Ascending aorta (tissue), 2 donors: ENCODE data around the gene ELOVL6. TPM values are rescaled to one million over a fixed set of nuclear protein-coding genes. Genes with fewer than 3 reads are reported as not detected.

Source experiments
- DNase-seq, 2 donors: peaks; one replicate each; pipeline ENCODE4 v3.0.0-alpha.2; 2019; ENCODE audit warnings: low spot score in 2 of 2
- H3K27ac ChIP-seq, 2 donors: fragments of 200-600 bp; sonication (generic); one replicate each; pipeline ENCODE4 v1.5.1; 2016 to 2017; ENCODE audit warnings: mild to moderate bottlenecking in 1 of 2
- H3K27me3 ChIP-seq: fragments of 200-600 bp; sonication (generic); one replicate; pipeline ENCODE4 v1.5.1; 2017
- H3K36me3 ChIP-seq, 2 donors: fragments of 200-600 bp; sonication (generic); one replicate each; pipeline ENCODE4 v1.5.1; 2016
- H3K4me1 ChIP-seq, 2 donors: fragments of 200-600 bp; sonication (generic); one replicate each; pipeline ENCODE4 v1.5.1; 2016 to 2017; ENCODE audit warnings: mild to moderate bottlenecking in 1 of 2
- H3K4me3 ChIP-seq, 2 donors: fragments of 200-600 bp; sonication (generic); one replicate each; pipeline ENCODE4 v1.5.1; 2016 to 2017; ENCODE audit warnings: mild to moderate bottlenecking in 1 of 2
- H3K9me3 ChIP-seq, 2 donors: fragments of 200-600 bp; sonication (generic); one replicate each; pipeline ENCODE4 v1.5.1; 2016
- CTCF ChIP-seq, 3 experiments: fragments of 200-600 bp in 2 of 3; fragments of 450-650 bp in 1 of 3; sonication (generic) in 2 of 3; IDR thresholded peaks; one replicate each; pipeline ENCODE4 v1.5.1; 2016 to 2019; ENCODE audit warnings: antibody characterized with exemption in 3 of 3, mild to moderate bottlenecking in 1 of 3, moderate library complexity in 1 of 3
- intact Hi-C: fragments of 100-400 bp; cut with DNase I; formaldehyde crosslinking; loops from one replicate; pipeline ENCODE4 v1.15.1; 2023
- total RNA-seq: library from RNA; depleted of rRNA; stranded (reverse); fragments of >200 nt; gene quantifications from one replicate; pipeline ENCODE4 v1.1.0, GENCODE V29; 2016

The ELOVL6 gene
- total RNA-seq, 1 donor from 2014 or later, result 0.64 TPM

- no peaks in the 10 kb centered on the region for H3K4me1 ChIP-seq
- intact Hi-C loops, result no loop called here
- DNase-seq, result no peak
- H3K36me3 ChIP-seq, result no peaks in the 10 kb centered on the region
- H3K9me3 ChIP-seq, result no peaks in the 10 kb centered on the region
- H3K4me3 ChIP-seq, result no peak overlapping the region
- H3K27me3 ChIP-seq, result no peaks in the 10 kb centered on the region
- no peak for TF ChIP-seq CTCF (IDR thresholded peaks at IDR 0.05)
- no peak overlapping the region for H3K27ac ChIP-seq
Observed at GRCh38 chr4:110149089-110149488, 49.3 kb downstream of the ELOVL6 start.

DNA sequence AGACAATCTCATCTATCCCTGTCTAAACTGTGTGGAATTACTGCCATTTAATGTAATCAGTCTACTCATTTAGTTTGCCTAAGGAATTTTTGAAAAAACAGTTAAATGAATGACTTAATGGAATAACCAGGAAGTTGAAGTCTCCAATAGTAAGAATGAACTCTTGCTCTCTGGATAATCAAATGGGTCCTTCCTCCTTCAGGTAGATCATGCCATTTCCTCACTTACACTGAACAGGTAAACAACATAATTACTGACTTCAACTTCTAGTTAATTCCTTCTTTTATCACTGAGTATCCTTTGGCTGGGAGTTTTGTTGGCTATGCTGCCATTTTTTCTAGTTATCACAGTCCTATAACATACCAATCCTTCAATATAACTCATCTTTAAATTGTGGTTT is 56.0 kb downstream of the ELOVL6 start:
- no peaks in the 10 kb centered on the region for H3K27me3 ChIP-seq
- intact Hi-C loops, result no loop called here
- no peaks in the 10 kb centered on the region for H3K4me1 ChIP-seq
- no peaks in the 10 kb centered on the region for H3K36me3 ChIP-seq
- H3K4me3 ChIP-seq, result no peak overlapping the region
- no peak overlapping the region for H3K27ac ChIP-seq
- H3K9me3 ChIP-seq, result no peaks in the 10 kb centered on the region
- no peak for TF ChIP-seq CTCF (IDR thresholded peaks at IDR 0.05)
- no peak for DNase-seq

GRCh38 chr4:110139815-110140214 is 58.6 kb downstream of the ELOVL6 start:
- Histone ChIP-seq H3K9me3 (no peaks in the 10 kb centered on the region), H3K27ac (no peak overlapping the region), H3K4me1 (no peaks in the 10 kb centered on the region), H3K36me3 (no peaks in the 10 kb centered on the region), H3K27me3 (no peaks in the 10 kb centered on the region), H3K4me3 (no peak overlapping the region)
- intact Hi-C loops, result no loop called here
- DNase-seq, result no peak
- TF ChIP-seq CTCF (IDR thresholded peaks at IDR 0.05), result no peak

GRCh38 chr4:110139111-110139510 is 59.3 kb downstream of the ELOVL6 start:
- no peak overlapping the region for H3K27ac ChIP-seq
- H3K27me3 ChIP-seq, result no peaks in the 10 kb centered on the region
- no peak for DNase-seq
- intact Hi-C loops, result no loop called here
- TF ChIP-seq CTCF (IDR thresholded peaks at IDR 0.05), result no peak
- H3K36me3 ChIP-seq, result no peaks in the 10 kb centered on the region
- H3K9me3 ChIP-seq, result no peaks in the 10 kb centered on the region
- H3K4me3 ChIP-seq, result no peak overlapping the region
- no peaks in the 10 kb centered on the region for H3K4me1 ChIP-seq

DNA sequence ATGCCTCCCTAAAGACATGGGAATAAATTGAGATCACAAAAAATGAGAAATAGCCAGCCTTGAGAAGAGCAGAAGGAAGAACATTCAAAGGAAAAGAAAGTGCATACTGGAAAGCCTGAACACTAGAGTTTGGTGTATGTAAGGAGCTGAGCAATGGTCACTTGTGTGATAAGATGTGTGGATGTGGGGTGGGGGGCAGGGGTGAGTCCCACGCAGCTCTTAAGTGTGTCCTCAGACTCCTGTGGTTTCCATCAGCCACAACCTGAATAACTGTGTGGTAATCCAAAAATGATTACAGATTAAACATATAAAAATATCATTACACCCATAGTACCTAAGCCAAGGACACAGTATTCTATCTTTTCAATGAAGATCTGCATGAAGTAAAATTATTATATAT is 59.9 kb downstream of the ELOVL6 start:
- no peak for TF ChIP-seq CTCF (IDR thresholded peaks at IDR 0.05)
- Histone ChIP-seq H3K9me3 (no peaks in the 10 kb centered on the region), H3K4me1 (no peaks in the 10 kb centered on the region), H3K27me3 (no peaks in the 10 kb centered on the region), H3K4me3 (no peak overlapping the region), H3K36me3 (no peaks in the 10 kb centered on the region), H3K27ac (no peak overlapping the region)
- intact Hi-C loops, result no loop called here
- DNase-seq, result no peak

GRCh38 chr4:110137829-110138228 is 60.6 kb downstream of the ELOVL6 start:
- no peak overlapping the region for H3K27ac ChIP-seq
- no peaks in the 10 kb centered on the region for H3K27me3 ChIP-seq
- DNase-seq, result no peak
- H3K4me3 ChIP-seq, result no peak overlapping the region
- TF ChIP-seq CTCF (IDR thresholded peaks at IDR 0.05), result no peak
- H3K9me3 ChIP-seq, result no peaks in the 10 kb centered on the region
- no peaks in the 10 kb centered on the region for H3K4me1 ChIP-seq
- intact Hi-C loops, result no loop called here
- H3K36me3 ChIP-seq, result no peaks in the 10 kb centered on the region
